BE2C (cell line): ENCODE results near the gene OR2V1.
"Not testable (repeated sequence)": the region's sequence is repeated elsewhere in the genome, so short reads cannot be mapped to it uniquely, and the experiment has no call there.

Experiments
- DNase-seq: peaks from one replicate; pipeline ENCODE4 v3.0.0-alpha.2; 2020
- H3K27me3 ChIP-seq: fragments of 250-450 bp; sonication (Bioruptor Pico); 2 replicates; pipeline ENCODE4 v1.5.1; 2020; ENCODE audit warnings: mild to moderate bottlenecking
- H3K36me3 ChIP-seq: fragments of 250-450 bp; sonication (Bioruptor Pico); 2 replicates; pipeline ENCODE4 v1.5.1; 2020; ENCODE audit warnings: mild to moderate bottlenecking
- H3K4me1 ChIP-seq: fragments of 250-450 bp; sonication (Bioruptor Pico); 2 replicates; pipeline ENCODE4 v1.5.1; 2020
- H3K4me3 ChIP-seq: 2 replicates; pipeline ENCODE4 v1.5.1; 2011; ENCODE audit warnings: low read depth, low read length
- H3K9me3 ChIP-seq: fragments of 250-450 bp; sonication (Bioruptor Pico); 2 replicates; pipeline ENCODE4 v1.5.1; 2020
- CTCF ChIP-seq: IDR thresholded peaks from 2 replicates; pipeline ENCODE4 v1.5.1; 2012; ENCODE audit warnings: mild to moderate bottlenecking, low read depth, low read length

Gene OR2V1

GRCh38 chr5:181133083-181133482 is 2.1 kb upstream of the OR2V1 start:
- Histone ChIP-seq H3K27me3 (peaks cover 30% of the 10 kb centered on the region), H3K9me3 (no peaks in the 10 kb centered on the region), H3K4me3 (no peak overlapping the region), H3K4me1 (no peaks in the 10 kb centered on the region), H3K36me3 (no peaks in the 10 kb centered on the region)
- TF ChIP-seq CTCF: no peak
- DNase-seq: no peak

GRCh38 chr5:181131514-181131913 is 545 bp upstream of the OR2V1 start:
- no peak for DNase-seq
- H3K4me1 ChIP-seq: no peaks in the 10 kb centered on the region
- TF ChIP-seq CTCF: no peak
- H3K27me3 ChIP-seq: peaks cover 43% of the 10 kb centered on the region
- H3K4me3 ChIP-seq: no peak overlapping the region
- no peaks in the 10 kb centered on the region for H3K36me3 ChIP-seq
- no peaks in the 10 kb centered on the region; the same call in 1 of the 2 replicates for H3K9me3 ChIP-seq

GRCh38 chr5:181130081-181130480 is 888 bp downstream of the OR2V1 start:
- DNase-seq, H3K36me3 ChIP-seq, H3K9me3 ChIP-seq, H3K4me1 ChIP-seq, H3K4me3 ChIP-seq: not testable (repeated sequence)
- peaks cover 43% of the 10 kb centered on the region for H3K27me3 ChIP-seq

- H3K4me3 ChIP-seq: no peak overlapping the region
- no peak for DNase-seq
Measured at GRCh38 chr5:181129601-181130000, 1.4 kb downstream of the OR2V1 start.

GRCh38 chr5:181127907-181128626 is 2.9 kb downstream of the OR2V1 start:
- no peaks in the 10 kb centered on the region for H3K4me1 ChIP-seq
- H3K27me3 ChIP-seq: peaks cover 43% of the 10 kb centered on the region
- no peak for DNase-seq
- no peak overlapping the region for H3K4me3 ChIP-seq
- H3K36me3 ChIP-seq: no peaks in the 10 kb centered on the region
- no peak for TF ChIP-seq CTCF
- no peaks in the 10 kb centered on the region; the same call in 1 of the 2 replicates for H3K9me3 ChIP-seq

More at GRCh38 chr5:181129601-181130000, 1.4 kb downstream of the OR2V1 start:
- no peaks in the 10 kb centered on the region for H3K36me3 ChIP-seq
- H3K4me1 ChIP-seq: no peaks in the 10 kb centered on the region
- H3K9me3 ChIP-seq: no peaks in the 10 kb centered on the region; the same call in 1 of the 2 replicates
- TF ChIP-seq CTCF: no peak
- peaks cover 43% of the 10 kb centered on the region for H3K27me3 ChIP-seq

GRCh38 chr5:181127456-181127855 is 3.5 kb downstream of the OR2V1 start:
- Histone ChIP-seq H3K27me3 (peaks cover 43% of the 10 kb centered on the region), H3K4me3 (no peak overlapping the region), H3K4me1 (no peaks in the 10 kb centered on the region), H3K36me3 (no peaks in the 10 kb centered on the region), H3K9me3 (no peaks in the 10 kb centered on the region; the same call in 1 of the 2 replicates)
- no peak for DNase-seq
- TF ChIP-seq CTCF: no peak
